Measurements from ENCODE around the gene NKX2-1. TPM values are rescaled to one million over a fixed set of nuclear protein-coding genes. Genes with fewer than 3 reads are reported as not detected.
"Not testable (repeated sequence)": the region's sequence is repeated elsewhere in the genome, so short reads cannot be mapped to it uniquely, and the experiment has no call there.

Gene NKX2-1
- total RNA-seq, 1 donor from 2014 or later, result not detected

DNA sequence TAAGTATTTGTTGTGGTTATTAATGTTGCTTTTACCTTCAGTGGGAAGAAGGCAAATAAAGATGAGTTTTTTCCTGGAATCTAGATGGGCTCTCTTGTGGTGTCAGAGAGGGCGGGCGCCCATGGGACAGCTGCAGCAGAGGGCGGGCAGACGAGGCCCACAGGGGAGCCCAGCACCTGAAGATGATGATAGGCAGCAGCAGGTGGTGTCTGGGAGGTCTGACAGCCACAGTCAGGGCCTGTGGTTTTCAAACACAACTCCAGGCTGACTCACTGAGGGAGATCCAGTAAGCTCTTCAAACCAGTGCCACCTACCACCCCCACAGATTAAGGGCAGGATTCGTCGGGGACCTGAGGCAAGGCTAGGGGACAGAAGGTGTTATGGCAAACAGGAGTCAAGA lies 42.8 kb downstream of the NKX2-1 start:
- H3K36me3 Mint-ChIP-seq, result no peaks in the 10 kb centered on the region
- peaks cover 75% of the 10 kb centered on the region for H3K27me3 Mint-ChIP-seq (ENCODE audit: low read depth)
- TF ChIP-seq, protein P1, sequence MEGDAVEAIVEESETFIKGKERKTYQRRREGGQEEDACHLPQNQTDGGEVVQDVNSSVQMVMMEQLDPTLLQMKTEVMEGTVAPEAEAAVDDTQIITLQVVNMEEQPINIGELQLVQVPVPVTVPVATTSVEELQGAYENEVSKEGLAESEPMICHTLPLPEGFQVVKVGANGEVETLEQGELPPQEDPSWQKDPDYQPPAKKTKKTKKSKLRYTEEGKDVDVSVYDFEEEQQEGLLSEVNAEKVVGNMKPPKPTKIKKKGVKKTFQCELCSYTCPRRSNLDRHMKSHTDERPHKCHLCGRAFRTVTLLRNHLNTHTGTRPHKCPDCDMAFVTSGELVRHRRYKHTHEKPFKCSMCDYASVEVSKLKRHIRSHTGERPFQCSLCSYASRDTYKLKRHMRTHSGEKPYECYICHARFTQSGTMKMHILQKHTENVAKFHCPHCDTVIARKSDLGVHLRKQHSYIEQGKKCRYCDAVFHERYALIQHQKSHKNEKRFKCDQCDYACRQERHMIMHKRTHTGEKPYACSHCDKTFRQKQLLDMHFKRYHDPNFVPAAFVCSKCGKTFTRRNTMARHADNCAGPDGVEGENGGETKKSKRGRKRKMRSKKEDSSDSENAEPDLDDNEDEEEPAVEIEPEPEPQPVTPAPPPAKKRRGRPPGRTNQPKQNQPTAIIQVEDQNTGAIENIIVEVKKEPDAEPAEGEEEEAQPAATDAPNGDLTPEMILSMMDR (IDR thresholded peaks at IDR 0.05; ENCODE audit: unreplicated experiment), result no peak
- H3K9me3 Mint-ChIP-seq, result no peaks in the 10 kb centered on the region
- no peak overlapping the region for H3K4me3 Mint-ChIP-seq
- DNase-seq (ENCODE audit: low spot score in 2 of 2, unreplicated experiment in 2 of 2), result no peak
- no peaks in the 10 kb centered on the region for H3K4me1 Mint-ChIP-seq
- H3K27ac Mint-ChIP-seq, result no peak overlapping the region

DNA sequence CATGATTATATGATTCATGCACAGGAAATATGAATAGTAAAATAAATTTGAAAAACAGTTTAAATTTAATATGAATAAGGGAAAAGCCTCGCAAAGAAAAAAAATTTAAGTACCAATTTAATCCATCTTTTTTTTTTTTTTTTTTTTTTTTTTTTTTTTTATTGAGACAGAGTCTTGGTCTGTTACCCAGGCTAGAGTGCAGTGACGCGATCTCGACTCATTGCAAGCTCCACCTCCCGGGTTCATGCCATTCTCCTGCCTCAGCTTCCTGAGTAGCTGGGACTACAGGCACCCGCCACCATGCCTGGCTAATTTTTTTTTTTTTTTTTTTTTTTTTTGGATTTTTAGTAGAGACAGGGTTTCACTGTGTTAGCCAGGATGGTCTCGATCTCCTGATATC lies 44.0 kb downstream of the NKX2-1 start:
- not testable (repeated sequence) for H3K4me1 Mint-ChIP-seq; DNase-seq (ENCODE audit: low spot score in 2 of 2, unreplicated experiment in 2 of 2); H3K9me3 Mint-ChIP-seq; H3K36me3 Mint-ChIP-seq; H3K4me3 Mint-ChIP-seq; H3K27ac Mint-ChIP-seq
- H3K27me3 Mint-ChIP-seq (ENCODE audit: low read depth), result peaks cover 73% of the 10 kb centered on the region

DNA sequence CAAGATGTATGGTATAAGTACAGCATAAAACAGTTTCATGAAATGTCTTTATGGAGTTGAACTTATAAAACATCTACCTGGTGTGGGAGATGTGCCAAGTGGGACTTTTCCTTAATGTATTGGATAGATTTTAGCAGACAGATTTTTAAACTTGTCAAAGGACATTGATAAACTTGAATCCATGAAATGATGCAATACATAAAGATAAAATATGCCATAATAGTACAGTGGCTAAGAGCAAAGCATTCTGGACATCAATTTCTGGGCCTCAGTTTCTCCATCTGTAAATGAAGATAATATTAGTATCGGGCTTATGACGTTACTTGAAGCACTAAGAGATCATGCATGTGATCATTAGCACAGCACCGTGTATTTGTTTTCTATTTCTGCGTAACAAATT lies 45.4 kb downstream of the NKX2-1 start:
- Mint-ChIP-seq H3K4me3 (no peak overlapping the region), H3K9me3 (no peaks in the 10 kb centered on the region), H3K4me1 (no peaks in the 10 kb centered on the region), H3K27ac (no peak overlapping the region), H3K36me3 (no peaks in the 10 kb centered on the region), H3K27me3 (ENCODE audit: low read depth) (peaks cover 75% of the 10 kb centered on the region)
- TF ChIP-seq, protein P1 (IDR thresholded peaks at IDR 0.05; ENCODE audit: unreplicated experiment), result no peak
- no peak for DNase-seq (ENCODE audit: low spot score in 2 of 2, unreplicated experiment in 2 of 2)

DNA sequence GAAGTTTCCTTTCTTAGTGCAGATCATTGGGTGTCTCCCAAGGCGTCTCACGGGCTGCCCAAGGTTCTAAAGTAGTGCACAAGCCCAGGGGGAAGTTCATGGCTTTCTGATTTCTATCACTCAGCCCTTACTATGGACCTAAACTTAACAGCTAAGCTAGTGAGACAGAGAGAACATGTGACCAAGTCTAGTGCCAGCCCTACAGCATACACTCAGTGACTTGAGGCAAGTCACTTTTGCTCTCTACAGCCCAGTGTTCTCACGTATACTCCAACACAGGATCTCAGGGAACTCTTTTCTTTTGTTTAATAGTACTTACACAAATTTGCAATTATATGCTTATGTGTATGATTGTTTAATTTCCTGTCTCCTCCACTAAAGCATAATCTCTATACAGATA lies 48.6 kb downstream of the NKX2-1 start:
- Mint-ChIP-seq H3K27me3 (ENCODE audit: low read depth) (peaks cover 67% of the 10 kb centered on the region), H3K36me3 (no peaks in the 10 kb centered on the region)
- TF ChIP-seq, protein P1 (IDR thresholded peaks at IDR 0.05; ENCODE audit: unreplicated experiment), result no peak

DNA sequence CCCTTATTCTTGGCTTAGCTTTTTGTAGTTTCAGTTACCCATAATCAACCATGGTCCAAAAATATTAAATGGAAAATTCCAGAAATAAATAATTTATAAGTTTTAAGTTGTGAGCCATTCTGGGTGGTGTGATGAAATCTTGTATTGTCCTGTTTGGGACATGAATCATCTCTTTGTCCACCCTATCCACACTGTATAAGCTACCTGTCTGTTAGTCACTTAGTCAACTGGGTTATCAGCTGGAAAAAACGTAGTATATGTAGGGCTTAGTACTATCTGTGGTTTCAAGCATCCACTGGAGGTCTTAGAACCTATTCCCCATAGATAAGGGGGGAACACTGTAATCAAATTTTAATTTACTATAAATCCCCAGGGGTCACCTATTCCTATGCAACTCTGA lies 52.7 kb downstream of the NKX2-1 start:
- TF ChIP-seq, protein P1 (IDR thresholded peaks at IDR 0.05; ENCODE audit: unreplicated experiment), result no peak
- H3K36me3 Mint-ChIP-seq, result no peaks in the 10 kb centered on the region
- H3K9me3 Mint-ChIP-seq, result no peaks in the 10 kb centered on the region
- H3K27ac Mint-ChIP-seq, result no peak overlapping the region
- DNase-seq (ENCODE audit: low spot score in 2 of 2, unreplicated experiment in 2 of 2), result no peak
- H3K4me3 Mint-ChIP-seq, result no peak overlapping the region
- no peaks in the 10 kb centered on the region for H3K4me1 Mint-ChIP-seq
- H3K27me3 Mint-ChIP-seq (ENCODE audit: low read depth), result peaks cover 66% of the 10 kb centered on the region

More for the DNA sequence above, 48.6 kb downstream of the NKX2-1 start:
- no peak overlapping the region for H3K4me3 Mint-ChIP-seq
- no peaks in the 10 kb centered on the region for H3K9me3 Mint-ChIP-seq
- DNase-seq (ENCODE audit: low spot score in 2 of 2, unreplicated experiment in 2 of 2), result no peak
- H3K4me1 Mint-ChIP-seq, result no peaks in the 10 kb centered on the region
- H3K27ac Mint-ChIP-seq, result no peak overlapping the region

Other genes starting within 250 kb of the NKX2-1 start
- gene MBIP, start 199.6 kb downstream of the NKX2-1 start, total RNA-seq, result 41.3 to 43.5 TPM (median 41.5 TPM) in 3 replicates
- gene NKX2-8, start 62.4 kb upstream of the NKX2-1 start, total RNA-seq, result not detected in 3 replicates
- not detected in 3 replicates for gene PAX9, start 141.6 kb upstream of the NKX2-1 start, total RNA-seq

Measured in mesothelial cell of epicardium (in vitro differentiated cells).